ENCODE data around the gene PROC. TPM values are rescaled to one million over a fixed set of nuclear protein-coding genes. Genes with fewer than 3 reads are reported as not detected.

The PROC gene
- total RNA-seq, 2 donors from 2014 or later: 0.26 TPM; not detected in 1

DNA sequence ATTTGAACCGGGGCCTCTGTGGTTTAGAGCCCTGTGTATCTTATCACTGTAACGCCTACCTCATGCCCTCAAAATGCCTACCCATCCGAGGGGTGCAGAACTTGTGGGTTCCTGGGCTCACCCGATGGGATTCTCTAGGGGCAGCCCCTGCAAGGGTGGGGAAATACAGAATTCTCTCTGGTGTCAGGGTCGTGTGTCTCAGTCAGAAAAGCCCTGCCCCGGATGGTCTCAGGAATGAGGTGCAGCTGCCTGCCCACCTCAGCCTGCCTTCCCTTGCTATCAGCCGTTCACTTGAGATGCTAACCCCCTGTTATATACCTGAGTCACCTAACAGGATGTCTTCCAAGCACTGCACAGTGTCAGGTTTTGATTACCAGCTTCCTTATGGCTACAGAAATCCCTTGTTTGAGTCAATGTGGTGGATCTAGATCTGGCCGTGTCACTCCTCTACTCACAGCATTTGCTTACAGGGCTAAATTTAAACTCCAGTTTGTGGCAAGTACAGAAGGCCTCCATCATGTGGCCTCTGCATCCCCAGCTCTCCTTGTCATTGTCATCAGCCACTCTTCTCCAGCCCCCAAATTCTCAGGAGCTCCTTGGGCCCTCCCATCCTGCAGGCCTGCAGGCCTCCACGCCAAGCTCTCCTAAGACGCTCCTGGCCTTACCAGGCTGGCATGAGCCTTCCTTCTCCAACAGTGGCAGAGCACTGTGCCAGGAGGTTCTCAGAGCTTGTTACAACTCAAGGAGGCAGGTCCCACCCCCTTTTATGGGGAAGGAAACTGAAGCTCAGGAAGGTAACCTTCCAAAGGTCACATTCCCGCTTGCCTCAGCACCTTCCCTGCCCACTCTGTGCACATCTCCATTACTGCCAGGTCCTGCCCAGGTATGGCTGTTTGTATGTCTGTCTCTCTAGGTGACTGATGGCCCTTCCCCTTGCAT is 16.2 kb upstream of the PROC start:
- TF ChIP-seq POLR2A (IDR thresholded peaks at IDR 0.05): no peak
- TF ChIP-seq, protein P1, sequence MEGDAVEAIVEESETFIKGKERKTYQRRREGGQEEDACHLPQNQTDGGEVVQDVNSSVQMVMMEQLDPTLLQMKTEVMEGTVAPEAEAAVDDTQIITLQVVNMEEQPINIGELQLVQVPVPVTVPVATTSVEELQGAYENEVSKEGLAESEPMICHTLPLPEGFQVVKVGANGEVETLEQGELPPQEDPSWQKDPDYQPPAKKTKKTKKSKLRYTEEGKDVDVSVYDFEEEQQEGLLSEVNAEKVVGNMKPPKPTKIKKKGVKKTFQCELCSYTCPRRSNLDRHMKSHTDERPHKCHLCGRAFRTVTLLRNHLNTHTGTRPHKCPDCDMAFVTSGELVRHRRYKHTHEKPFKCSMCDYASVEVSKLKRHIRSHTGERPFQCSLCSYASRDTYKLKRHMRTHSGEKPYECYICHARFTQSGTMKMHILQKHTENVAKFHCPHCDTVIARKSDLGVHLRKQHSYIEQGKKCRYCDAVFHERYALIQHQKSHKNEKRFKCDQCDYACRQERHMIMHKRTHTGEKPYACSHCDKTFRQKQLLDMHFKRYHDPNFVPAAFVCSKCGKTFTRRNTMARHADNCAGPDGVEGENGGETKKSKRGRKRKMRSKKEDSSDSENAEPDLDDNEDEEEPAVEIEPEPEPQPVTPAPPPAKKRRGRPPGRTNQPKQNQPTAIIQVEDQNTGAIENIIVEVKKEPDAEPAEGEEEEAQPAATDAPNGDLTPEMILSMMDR (IDR thresholded peaks at IDR 0.05): no peak
- H3K4me3 ChIP-seq: no peak overlapping the region

DNA sequence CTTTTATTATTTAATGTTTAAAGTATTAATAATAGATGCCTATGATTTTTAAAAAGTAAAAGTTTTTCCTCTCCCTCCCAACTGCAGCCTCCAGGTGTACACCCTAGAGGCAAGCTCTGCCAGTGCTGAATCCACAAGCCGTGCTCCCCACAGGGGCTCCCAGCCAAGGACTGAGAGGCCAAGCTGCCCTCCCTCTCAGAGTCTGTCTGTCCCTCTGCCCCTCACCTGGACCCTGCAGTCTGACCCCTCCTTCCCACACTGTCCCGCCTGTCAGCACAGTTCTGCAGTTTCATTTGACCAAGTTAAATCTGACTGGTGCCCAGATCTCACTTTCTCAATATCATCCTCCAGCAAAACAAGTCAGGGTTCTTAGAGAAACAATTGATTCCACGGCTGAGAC is 14.8 kb upstream of the PROC start:
- no peak for DNase-seq
- H3K4me3 ChIP-seq: no peak overlapping the region
- no peaks in the 10 kb centered on the region for H3K9me3 ChIP-seq
- H3K36me3 ChIP-seq (replicated peaks in 1 of 2; ENCODE audit: insufficient read depth in 1 of 2, low read depth in 2 of 2): no peaks in the 10 kb centered on the region
- no peaks in the 10 kb centered on the region for H3K27me3 ChIP-seq
- peaks cover 3% of the 10 kb centered on the region for H3K4me1 ChIP-seq
- TF ChIP-seq, protein P1 (IDR thresholded peaks at IDR 0.05): no peak
- TF ChIP-seq POLR2A (IDR thresholded peaks at IDR 0.05): no peak
- 61 to 67% methylated on average over 3 of the region's 3 CpGs for WGBS, 2 donors
- no peak for ATAC-seq
- no peak overlapping the region for H3K27ac ChIP-seq
- intact Hi-C loops (cut with DNase I): no loop called here

More for the DNA sequence above, 16.2 kb upstream of the PROC start:
- Histone ChIP-seq H3K27ac (no peak overlapping the region), H3K27me3 (no peaks in the 10 kb centered on the region), H3K36me3 (replicated peaks in 1 of 2; ENCODE audit: insufficient read depth in 1 of 2, low read depth in 2 of 2) (no peaks in the 10 kb centered on the region), H3K9me3 (no peaks in the 10 kb centered on the region), H3K4me1 (peaks cover 10% of the 10 kb centered on the region)
- DNase-seq: no peak
- ATAC-seq: no peak
- intact Hi-C loops (cut with DNase I): no loop called here
- 72 to 76% methylated on average over 11 of the region's 11 CpGs for WGBS, 2 donors

DNA sequence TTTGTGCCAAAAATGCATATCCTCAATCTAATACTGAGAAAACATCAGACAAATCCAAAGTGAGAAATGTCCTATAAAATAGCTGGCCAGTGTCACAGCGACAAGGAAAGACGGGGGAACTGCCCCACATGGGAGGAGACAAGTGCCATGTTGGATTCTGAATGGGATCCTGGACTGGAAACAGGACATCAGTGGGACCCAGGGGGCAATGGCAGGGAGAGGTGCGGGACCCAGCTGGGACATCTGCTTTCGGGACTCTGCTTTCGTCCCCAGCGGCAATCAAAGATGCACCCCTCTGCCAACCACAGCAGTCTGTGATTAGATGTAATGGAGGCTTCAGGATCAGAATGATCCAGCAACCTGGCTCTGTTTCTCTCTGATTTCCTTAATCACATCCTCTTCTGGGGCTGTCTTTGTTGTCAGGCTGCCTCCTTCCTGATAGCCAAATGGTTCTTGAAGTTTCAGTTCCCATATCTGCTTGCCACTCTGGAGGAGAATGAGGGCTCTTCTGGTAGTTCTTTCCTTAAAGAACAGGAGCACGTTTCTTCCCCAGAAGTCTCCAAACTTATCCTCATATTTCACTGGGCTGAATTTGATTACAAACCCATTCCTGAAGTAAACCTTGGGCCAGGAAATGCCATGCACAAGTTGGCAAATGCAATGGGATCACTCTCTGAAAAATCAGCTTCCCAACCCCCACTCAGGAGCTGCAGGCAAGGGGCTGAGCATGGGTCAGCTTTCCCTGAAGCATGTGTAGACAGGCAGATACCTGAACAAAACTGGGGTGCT is 13.6 kb upstream of the PROC start:
- DNase-seq: no peak
- Histone ChIP-seq H3K36me3 (replicated peaks in 1 of 2; ENCODE audit: insufficient read depth in 1 of 2, low read depth in 2 of 2) (no peaks in the 10 kb centered on the region), H3K4me1 (peaks cover 8% of the 10 kb centered on the region), H3K9me3 (no peaks in the 10 kb centered on the region), H3K27me3 (no peaks in the 10 kb centered on the region), H3K27ac (no peak overlapping the region), H3K4me3 (no peak overlapping the region)
- TF ChIP-seq POLR2A (IDR thresholded peaks at IDR 0.05): no peak
- TF ChIP-seq, protein P1 (IDR thresholded peaks at IDR 0.05): no peak
- ATAC-seq: no peak
- intact Hi-C loops (cut with DNase I): no loop called here
- 73 to 86% methylated on average over 7 of the region's 7 CpGs for WGBS, 2 donors

DNA sequence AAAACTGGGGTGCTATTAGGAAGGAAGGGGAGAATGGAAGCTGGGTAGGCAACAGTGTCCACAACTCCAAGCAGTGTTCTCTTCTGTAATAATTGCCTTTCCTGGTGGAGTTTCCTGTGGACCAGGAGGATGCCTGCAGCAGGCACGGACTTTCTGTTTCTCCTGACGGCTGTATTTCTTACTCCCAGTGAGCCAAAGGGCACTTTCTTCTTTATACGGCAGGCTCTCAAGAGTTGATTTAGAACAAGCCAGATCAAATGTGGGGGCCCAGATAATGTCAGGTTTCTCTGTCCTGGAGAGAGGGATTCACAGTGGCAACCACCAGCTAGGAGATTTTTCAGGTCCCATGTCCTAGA is 13.0 kb upstream of the PROC start:
- Histone ChIP-seq H3K4me1 (peaks cover 8% of the 10 kb centered on the region), H3K4me3 (no peak overlapping the region), H3K27ac (no peak overlapping the region), H3K9me3 (no peaks in the 10 kb centered on the region), H3K36me3 (replicated peaks in 1 of 2; ENCODE audit: insufficient read depth in 1 of 2, low read depth in 2 of 2) (no peaks in the 10 kb centered on the region), H3K27me3 (no peaks in the 10 kb centered on the region)
- intact Hi-C loops (cut with DNase I): no loop called here
- WGBS, 2 donors: 73 to 76% methylated on average over 3 of the region's 3 CpGs
- TF ChIP-seq, protein P1 (IDR thresholded peaks at IDR 0.05): no peak
- no peak for TF ChIP-seq POLR2A (IDR thresholded peaks at IDR 0.05)
- ATAC-seq (no peak), DNase-seq (no peak)
